ENCODE results near the gene JHY.

GRCh38 chr11:122917311-122917710 lies 34.8 kb downstream of the JHY start:
- TF ChIP-seq POLR2A (IDR thresholded peaks at IDR 0.05), result no peak
- no peak for TF ChIP-seq CTCF (IDR thresholded peaks at IDR 0.05)

Data from adrenal gland (tissue), 5 donors.